ENCODE measurements around the gene HOXD11.

HOXD11 gene

DNA sequence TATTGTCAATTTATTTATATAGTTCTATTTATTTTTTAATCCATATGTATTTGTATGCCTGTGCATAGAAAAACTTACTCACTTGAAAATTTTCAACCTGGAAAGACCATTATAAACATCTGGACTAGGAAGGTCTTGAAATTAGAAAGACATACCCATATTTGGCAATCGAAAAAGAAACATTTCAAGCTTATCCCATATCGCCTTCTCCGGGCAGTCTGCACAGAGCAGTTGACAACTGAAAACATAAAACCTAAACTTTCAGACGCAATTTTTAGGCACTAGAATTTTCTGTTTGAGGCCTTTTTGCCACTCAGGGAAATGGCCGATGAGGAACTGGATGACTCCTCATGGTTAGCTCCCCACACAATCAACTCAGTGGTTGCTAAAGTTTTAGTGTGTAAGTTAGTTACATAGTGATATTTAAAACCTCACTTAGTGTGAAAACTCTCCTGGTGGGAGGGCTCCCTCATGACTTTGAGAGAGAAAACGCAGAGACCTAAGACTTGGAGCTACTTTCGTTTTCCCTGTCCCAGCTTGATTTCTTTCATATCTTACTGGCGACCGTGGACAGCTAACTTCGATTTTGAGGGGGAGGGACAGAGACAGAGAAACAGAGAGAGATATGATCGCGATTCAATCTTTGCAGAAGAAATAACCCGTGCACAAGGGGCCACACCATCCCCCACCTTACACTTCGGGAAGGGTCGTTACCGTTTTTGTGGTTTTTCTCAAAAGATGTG lies 10.7 kb upstream of the HOXD11 start:
- Histone ChIP-seq H3K27ac (ENCODE audit: low read depth, low read length) (no peak overlapping the region), H3K9ac (ENCODE audit: low read depth, low read length) (no peak overlapping the region), H3K4me1 (ENCODE audit: control insufficient read depth, insufficient read depth, low read length) (peaks cover 36% of the 10 kb centered on the region), H3K27me3 (ENCODE audit: control insufficient read depth, insufficient read depth, low read length) (peaks cover 99% of the 10 kb centered on the region), H3K9me3 (ENCODE audit: control insufficient read depth, insufficient read depth, low read length) (no peaks in the 10 kb centered on the region; the same call in 1 of the 2 replicates), H3K36me3 (ENCODE audit: control insufficient read depth, insufficient read depth, low read length) (no peaks in the 10 kb centered on the region), H3K4me3 (ENCODE audit: low read depth, low read length) (peak overlapping the region; percentile 55)

DNA sequence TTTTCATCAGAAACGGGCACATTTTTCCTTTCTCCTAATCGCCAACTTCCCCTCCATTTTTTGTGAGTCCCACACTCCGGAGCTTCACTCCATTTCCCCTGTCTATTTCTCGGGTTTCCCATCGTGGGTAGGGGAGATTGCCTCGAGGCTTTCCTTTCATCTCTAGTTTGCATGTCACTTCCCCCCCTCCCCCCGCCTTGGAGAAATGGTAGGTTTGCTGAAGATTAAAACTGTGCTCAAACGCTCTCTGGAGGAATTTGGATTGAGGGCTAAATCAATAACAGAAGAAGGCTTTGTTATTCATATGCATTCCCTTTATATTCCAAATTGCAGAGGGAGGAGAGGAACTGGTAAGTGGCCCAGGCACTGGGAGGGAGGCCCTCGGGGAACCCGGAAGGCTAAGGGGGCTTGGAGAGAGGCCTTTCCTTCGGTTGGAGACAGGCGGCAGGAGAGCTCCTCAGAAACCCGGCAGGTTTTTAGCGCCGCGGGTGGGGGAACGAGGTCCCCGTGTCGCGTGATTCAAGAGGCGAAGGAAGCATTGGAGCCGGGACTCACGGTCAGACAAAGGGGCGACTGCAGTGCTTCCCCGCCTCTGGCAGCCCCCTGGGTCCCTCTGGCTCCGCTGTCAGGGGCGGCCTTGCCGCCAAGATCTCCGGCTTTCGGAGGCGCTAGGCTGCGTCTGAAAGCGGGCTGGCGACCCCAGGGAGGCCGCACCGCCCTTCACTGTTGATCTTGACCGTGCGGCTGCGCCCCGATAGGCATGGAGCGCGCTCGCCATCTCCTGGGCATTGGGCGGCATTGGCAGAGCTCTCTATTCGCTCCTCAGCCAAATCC lies 9.9 kb upstream of the HOXD11 start:
- no peak overlapping the region for H3K9ac ChIP-seq (ENCODE audit: low read depth, low read length)
- H3K4me1 ChIP-seq (ENCODE audit: control insufficient read depth, insufficient read depth, low read length) = peaks cover 33% of the 10 kb centered on the region
- peak overlapping the region; percentile 55 for H3K4me3 ChIP-seq (ENCODE audit: low read depth, low read length)
- peaks cover 99% of the 10 kb centered on the region for H3K27me3 ChIP-seq (ENCODE audit: control insufficient read depth, insufficient read depth, low read length)
- no peaks in the 10 kb centered on the region for H3K36me3 ChIP-seq (ENCODE audit: control insufficient read depth, insufficient read depth, low read length)
- H3K27ac ChIP-seq (ENCODE audit: low read depth, low read length) = peak overlapping the region; percentile 56
- no peaks in the 10 kb centered on the region; the same call in 1 of the 2 replicates for H3K9me3 ChIP-seq (ENCODE audit: control insufficient read depth, insufficient read depth, low read length)

DNA sequence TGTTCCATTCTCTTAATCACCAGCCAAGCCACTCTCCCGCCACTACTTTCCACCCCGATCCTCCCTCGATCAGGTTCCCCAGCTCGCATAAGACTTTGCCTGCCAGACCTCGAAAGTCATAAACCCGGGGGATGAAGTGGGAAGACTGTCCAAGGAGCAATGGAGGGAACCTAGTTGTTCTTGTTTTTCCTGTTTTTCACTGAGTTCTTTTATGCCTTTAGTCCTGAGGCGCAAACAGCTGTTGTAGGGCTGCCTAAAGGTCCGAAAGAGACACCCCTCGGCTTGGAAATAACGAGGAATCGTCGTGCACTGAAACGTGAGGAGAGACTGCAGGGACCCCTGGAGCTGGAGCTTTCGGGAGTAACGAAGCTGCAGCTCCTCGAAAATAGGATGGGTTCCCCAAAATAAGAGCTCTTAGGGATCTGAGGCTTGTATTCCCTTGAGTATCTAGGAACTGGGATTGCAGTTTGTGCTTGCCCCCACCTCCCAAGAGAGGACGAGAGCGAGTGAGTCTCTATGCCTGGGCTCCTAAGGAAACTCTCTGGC lies 9.2 kb upstream of the HOXD11 start:
- H3K36me3 ChIP-seq (ENCODE audit: control insufficient read depth, insufficient read depth, low read length) = no peaks in the 10 kb centered on the region
- H3K4me1 ChIP-seq (ENCODE audit: control insufficient read depth, insufficient read depth, low read length) = peaks cover 33% of the 10 kb centered on the region
- H3K27me3 ChIP-seq (ENCODE audit: control insufficient read depth, insufficient read depth, low read length) = peaks cover 100% of the 10 kb centered on the region
- H3K4me3 ChIP-seq (ENCODE audit: low read depth, low read length) = peak overlapping the region; percentile 12
- no peak overlapping the region for H3K27ac ChIP-seq (ENCODE audit: low read depth, low read length)
- H3K9me3 ChIP-seq (ENCODE audit: control insufficient read depth, insufficient read depth, low read length) = no peaks in the 10 kb centered on the region; the same call in 1 of the 2 replicates
- no peak overlapping the region for H3K9ac ChIP-seq (ENCODE audit: low read depth, low read length)

DNA sequence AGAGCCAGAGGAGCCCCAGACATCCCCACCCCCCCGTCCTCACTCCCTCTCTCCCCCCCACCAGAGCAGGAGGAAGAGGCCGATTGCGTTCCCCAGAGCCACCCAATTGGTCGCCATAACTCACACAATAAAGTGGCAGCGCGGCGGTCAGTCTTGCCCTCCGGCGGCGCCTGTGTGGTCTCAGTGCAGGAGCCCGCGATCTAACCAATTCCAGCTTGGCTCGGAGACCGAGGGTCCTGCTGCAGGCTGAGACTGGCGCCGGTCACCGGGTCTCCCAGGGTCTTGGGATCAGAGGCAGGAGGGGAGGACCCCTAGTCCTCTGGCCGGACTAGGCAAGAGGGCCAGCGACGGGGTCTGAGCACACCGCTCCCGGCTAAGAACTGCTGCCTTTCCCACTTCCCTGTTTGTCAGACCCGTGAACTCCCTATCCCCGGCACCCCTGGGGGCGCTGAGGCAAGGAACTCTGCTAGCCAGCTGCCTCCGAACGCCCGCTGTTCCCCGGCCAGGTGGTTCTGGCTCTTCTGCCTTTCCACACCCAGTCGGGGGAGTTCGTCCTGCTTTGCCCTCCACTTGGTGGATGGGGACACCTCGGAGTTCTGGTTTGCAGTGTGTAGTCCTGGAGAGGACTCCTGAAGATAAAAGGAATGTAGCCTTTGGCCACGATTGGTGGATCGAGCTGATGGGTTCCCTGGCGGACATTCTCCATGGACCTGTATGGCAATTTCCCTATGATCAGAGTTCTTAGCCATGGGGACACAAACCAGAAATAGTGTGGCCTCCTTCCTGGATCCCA lies 8.5 kb upstream of the HOXD11 start:
- Histone ChIP-seq H3K4me3 (ENCODE audit: low read depth, low read length) (peak overlapping the region; percentile 39; the same call in 1 of the 2 replicates), H3K36me3 (ENCODE audit: control insufficient read depth, insufficient read depth, low read length) (no peaks in the 10 kb centered on the region), H3K9ac (ENCODE audit: low read depth, low read length) (no peak overlapping the region), H3K27me3 (ENCODE audit: control insufficient read depth, insufficient read depth, low read length) (peaks cover 100% of the 10 kb centered on the region), H3K4me1 (ENCODE audit: control insufficient read depth, insufficient read depth, low read length) (peaks cover 28% of the 10 kb centered on the region), H3K27ac (ENCODE audit: low read depth, low read length) (no peak overlapping the region), H3K9me3 (ENCODE audit: control insufficient read depth, insufficient read depth, low read length) (no peaks in the 10 kb centered on the region; the same call in 1 of the 2 replicates)

DNA sequence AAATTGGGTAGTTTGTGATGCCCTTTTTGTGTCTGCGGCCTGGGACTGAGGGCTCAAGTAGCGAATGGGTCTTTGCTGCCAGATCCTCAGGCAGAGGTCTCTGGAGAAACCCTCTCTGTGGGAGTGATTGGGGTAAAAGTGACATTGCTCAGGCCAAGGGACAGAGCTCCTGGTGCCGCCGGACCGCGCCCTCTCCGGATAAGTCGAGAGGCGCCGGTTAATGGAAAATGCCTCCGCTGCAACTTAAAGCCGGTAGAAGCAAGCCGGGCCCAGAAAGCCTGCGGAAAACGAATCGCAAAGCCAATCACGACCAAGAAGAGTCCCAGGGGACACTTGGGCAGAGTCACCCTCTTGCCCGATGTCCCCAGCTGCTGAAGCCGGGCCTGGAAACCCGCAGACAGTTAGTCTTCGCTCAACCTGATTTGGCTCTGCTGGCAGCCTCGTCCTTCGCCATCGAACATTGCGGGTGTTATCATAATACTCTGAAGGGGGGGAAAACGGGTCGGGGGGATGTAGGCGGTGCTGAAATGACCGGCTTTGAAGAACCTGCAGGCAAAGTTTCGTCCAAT lies 7.8 kb upstream of the HOXD11 start:
- Histone ChIP-seq H3K27me3 (ENCODE audit: control insufficient read depth, insufficient read depth, low read length) (peaks cover 100% of the 10 kb centered on the region), H3K4me3 (ENCODE audit: low read depth, low read length) (no peak overlapping the region)

DNA sequence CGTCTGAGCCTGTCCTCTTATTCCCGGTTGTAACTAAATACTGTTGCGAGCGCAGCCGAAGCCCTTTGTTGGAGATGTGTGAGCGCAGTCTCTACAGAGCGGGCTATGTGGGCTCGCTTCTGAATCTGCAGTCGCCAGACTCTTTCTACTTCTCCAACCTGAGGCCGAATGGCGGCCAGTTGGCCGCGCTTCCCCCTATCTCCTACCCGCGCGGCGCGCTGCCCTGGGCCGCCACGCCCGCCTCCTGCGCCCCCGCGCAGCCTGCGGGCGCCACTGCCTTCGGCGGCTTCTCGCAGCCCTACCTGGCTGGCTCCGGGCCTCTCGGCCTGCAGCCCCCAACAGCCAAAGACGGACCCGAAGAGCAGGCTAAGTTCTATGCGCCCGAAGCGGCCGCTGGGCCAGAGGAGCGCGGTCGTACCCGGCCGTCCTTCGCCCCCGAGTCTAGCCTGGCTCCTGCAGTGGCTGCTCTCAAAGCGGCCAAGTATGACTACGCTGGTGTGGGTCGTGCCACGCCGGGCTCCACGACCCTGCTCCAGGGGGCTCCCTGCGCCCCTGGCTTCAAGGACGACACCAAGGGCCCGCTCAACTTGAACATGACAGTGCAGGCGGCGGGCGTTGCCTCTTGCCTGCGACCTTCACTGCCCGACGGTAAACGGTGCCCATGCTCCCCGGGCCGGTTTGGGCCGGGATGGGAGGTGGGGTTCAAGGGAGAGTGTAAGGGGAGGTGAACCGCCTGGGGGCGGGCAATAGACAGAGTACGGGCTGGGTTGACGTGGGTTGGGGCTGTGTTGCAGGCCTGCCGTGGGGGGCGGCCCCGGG lies 7.1 kb upstream of the HOXD11 start, which contains the start of gene HOXD12:
Gene HOXD12, plus strand, starts transcription at position 68 of the 819 bp plus-strand sequence. Its CDS starts 7 bp downstream, at position 75.
- no peaks in the 10 kb centered on the region for H3K36me3 ChIP-seq (ENCODE audit: control insufficient read depth, insufficient read depth, low read length)
- peaks cover 100% of the 10 kb centered on the region for H3K27me3 ChIP-seq (ENCODE audit: control insufficient read depth, insufficient read depth, low read length)
- H3K9ac ChIP-seq (ENCODE audit: low read depth, low read length) = no peak within 1 kb of the TSS
- no peak within 1 kb of the TSS for H3K27ac ChIP-seq (ENCODE audit: low read depth, low read length)
- H3K4me1 ChIP-seq (ENCODE audit: control insufficient read depth, insufficient read depth, low read length) = peaks cover 34% of the 10 kb centered on the region
- peak within 1 kb of the TSS; percentile 39; the same call in 1 of the 2 replicates for H3K4me3 ChIP-seq (ENCODE audit: low read depth, low read length)
- H3K9me3 ChIP-seq (ENCODE audit: control insufficient read depth, insufficient read depth, low read length) = no peaks in the 10 kb centered on the region; the same call in 1 of the 2 replicates

More for the DNA sequence above, 7.8 kb upstream of the HOXD11 start:
- Histone ChIP-seq H3K9ac (ENCODE audit: low read depth, low read length) (no peak overlapping the region), H3K9me3 (ENCODE audit: control insufficient read depth, insufficient read depth, low read length) (no peaks in the 10 kb centered on the region; the same call in 1 of the 2 replicates), H3K36me3 (ENCODE audit: control insufficient read depth, insufficient read depth, low read length) (no peaks in the 10 kb centered on the region), H3K4me1 (ENCODE audit: control insufficient read depth, insufficient read depth, low read length) (peaks cover 32% of the 10 kb centered on the region), H3K27ac (ENCODE audit: low read depth, low read length) (no peak overlapping the region)

DNA sequence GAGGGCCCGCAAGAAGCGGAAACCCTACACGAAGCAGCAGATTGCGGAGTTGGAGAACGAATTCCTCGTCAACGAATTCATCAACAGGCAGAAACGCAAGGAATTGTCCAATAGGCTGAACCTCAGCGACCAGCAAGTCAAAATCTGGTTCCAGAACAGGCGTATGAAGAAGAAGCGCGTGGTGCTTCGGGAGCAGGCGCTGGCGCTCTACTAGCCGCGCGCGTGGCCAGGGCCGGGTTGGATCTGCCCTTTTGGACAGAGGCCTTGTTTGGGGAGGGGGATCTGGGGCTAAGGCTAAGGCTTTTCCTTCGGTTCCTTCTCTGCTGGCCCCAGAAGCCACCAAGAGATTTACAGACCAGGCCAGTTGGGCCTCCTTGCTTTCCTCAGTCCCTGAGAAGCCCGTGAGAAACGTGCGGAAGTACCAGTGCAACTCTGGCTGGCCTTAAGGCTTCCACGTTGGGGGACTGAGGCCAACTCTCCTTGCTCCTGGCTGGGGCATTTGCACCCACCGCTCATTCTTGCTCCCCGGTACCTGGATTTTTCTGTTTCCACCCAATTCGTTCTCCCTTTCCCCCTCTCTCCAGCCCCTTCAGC lies 6.4 kb upstream of the HOXD11 start:
- peaks cover 34% of the 10 kb centered on the region for H3K4me1 ChIP-seq (ENCODE audit: control insufficient read depth, insufficient read depth, low read length)

DNA sequence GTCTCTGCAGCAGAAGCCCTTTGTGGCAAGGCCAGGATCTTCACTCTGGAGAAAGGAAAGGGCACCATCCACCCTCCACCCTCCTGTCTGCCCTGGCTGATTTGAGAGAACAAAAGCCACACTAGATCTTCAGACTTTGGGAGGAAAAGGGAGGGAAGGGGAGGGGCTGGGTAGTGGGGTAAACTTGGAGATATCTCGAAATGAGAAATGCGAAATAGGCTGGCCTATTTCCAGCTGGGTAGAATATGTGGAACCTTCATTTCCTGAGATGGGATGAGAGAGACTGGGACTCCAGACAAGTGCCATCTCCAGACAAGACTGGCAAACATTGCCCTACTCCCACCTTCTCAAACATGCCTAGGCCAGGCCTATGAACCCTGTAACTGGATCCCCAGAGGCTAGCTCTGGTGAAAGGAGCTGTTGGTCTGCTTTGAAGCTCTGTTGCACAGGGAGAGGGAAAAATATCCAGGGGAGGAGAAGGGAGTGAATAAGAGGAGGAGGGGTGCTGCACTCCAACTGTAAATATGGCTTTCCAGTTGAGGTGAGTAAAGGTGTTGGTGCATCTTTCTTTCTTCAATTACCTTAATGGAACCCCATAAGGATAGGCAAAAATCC lies 5.8 kb upstream of the HOXD11 start:
- Histone ChIP-seq H3K9ac (ENCODE audit: low read depth, low read length) (no peak overlapping the region), H3K9me3 (ENCODE audit: control insufficient read depth, insufficient read depth, low read length) (no peaks in the 10 kb centered on the region; the same call in 1 of the 2 replicates), H3K27me3 (ENCODE audit: control insufficient read depth, insufficient read depth, low read length) (peaks cover 100% of the 10 kb centered on the region), H3K4me3 (ENCODE audit: low read depth, low read length) (no peak overlapping the region), H3K27ac (ENCODE audit: low read depth, low read length) (no peak overlapping the region), H3K36me3 (ENCODE audit: control insufficient read depth, insufficient read depth, low read length) (no peaks in the 10 kb centered on the region), H3K4me1 (ENCODE audit: control insufficient read depth, insufficient read depth, low read length) (peaks cover 30% of the 10 kb centered on the region)

More for the DNA sequence above, 6.4 kb upstream of the HOXD11 start:
- no peak overlapping the region for H3K4me3 ChIP-seq (ENCODE audit: low read depth, low read length)
- H3K9me3 ChIP-seq (ENCODE audit: control insufficient read depth, insufficient read depth, low read length) = no peaks in the 10 kb centered on the region; the same call in 1 of the 2 replicates
- no peak overlapping the region for H3K27ac ChIP-seq (ENCODE audit: low read depth, low read length)
- peaks cover 100% of the 10 kb centered on the region for H3K27me3 ChIP-seq (ENCODE audit: control insufficient read depth, insufficient read depth, low read length)
- no peaks in the 10 kb centered on the region for H3K36me3 ChIP-seq (ENCODE audit: control insufficient read depth, insufficient read depth, low read length)
- no peak overlapping the region for H3K9ac ChIP-seq (ENCODE audit: low read depth, low read length)

DNA sequence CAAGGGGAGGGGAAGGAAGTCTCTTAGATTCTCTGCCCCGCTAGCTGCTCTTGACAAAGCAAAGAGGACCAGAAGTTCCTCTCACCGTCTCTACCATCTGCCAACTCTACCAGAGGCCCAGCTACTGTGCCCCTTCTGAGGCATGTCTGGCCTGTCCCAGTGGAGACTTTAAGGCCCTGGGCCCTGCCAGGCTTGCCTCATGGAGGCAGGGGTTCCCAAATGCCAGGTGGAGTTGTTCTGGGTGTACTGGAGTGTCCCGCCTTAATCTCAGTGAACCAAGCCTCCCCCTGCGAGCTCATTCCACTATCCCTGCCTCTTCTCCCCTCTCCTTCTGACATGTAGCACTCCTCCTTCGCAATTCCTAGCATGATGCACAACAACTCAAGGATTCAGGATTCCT lies 5.2 kb upstream of the HOXD11 start:
- Histone ChIP-seq H3K27me3 (ENCODE audit: control insufficient read depth, insufficient read depth, low read length) (peaks cover 100% of the 10 kb centered on the region), H3K27ac (ENCODE audit: low read depth, low read length) (no peak overlapping the region), H3K4me3 (ENCODE audit: low read depth, low read length) (no peak overlapping the region)

More for the DNA sequence above, 5.2 kb upstream of the HOXD11 start:
- no peaks in the 10 kb centered on the region; the same call in 1 of the 2 replicates for H3K9me3 ChIP-seq (ENCODE audit: control insufficient read depth, insufficient read depth, low read length)
- no peak overlapping the region for H3K9ac ChIP-seq (ENCODE audit: low read depth, low read length)
- no peaks in the 10 kb centered on the region for H3K36me3 ChIP-seq (ENCODE audit: control insufficient read depth, insufficient read depth, low read length)
- peaks cover 24% of the 10 kb centered on the region for H3K4me1 ChIP-seq (ENCODE audit: control insufficient read depth, insufficient read depth, low read length)
